K562 (cell line): ENCODE results near the gene GDF15. TPM values are rescaled to one million over a fixed set of nuclear protein-coding genes. Genes with fewer than 3 reads are reported as not detected.

ENCODE experiments used
- BRCA1 ChIP-seq, 2 experiments: fragments of 450-650 bp in 1 of 2; sonication (generic) in 1 of 2; formaldehyde crosslinking in 1 of 2; IDR thresholded peaks; 2 replicates each; pipeline versions ENCODE4 v1.5.0 to v1.6.1; 2017 to 2020; ENCODE audit warnings: mild to moderate bottlenecking in 1 of 2, missing genetic modification reagents in 1 of 2
- C11orf30 ChIP-seq: fragments of 450-650 bp; IDR thresholded peaks from 2 replicates; pipeline ENCODE4 v1.6.1; 2016; ENCODE audit warnings: low read depth, mild to moderate bottlenecking
- CREB1 ChIP-seq, 2 experiments: sonication (generic) in 1 of 2; formaldehyde crosslinking in 1 of 2; IDR thresholded peaks; 2 replicates each; pipeline versions ENCODE4 v1.6.1 to v1.8.0; 2012 to 2022; ENCODE audit warnings: inconsistent platforms in 1 of 2, mild to moderate bottlenecking in 1 of 2, missing genetic modification reagents in 1 of 2, moderate library complexity in 1 of 2
- FOXK1 ChIP-seq: sonication (generic); formaldehyde crosslinking; IDR thresholded peaks from 2 replicates; pipeline ENCODE4 v1.8.0; 2022; ENCODE audit warnings: missing genetic modification reagents, mild to moderate bottlenecking, borderline replicate concordance
- HDAC2 ChIP-seq: fragments of 450-650 bp; IDR thresholded peaks from 2 replicates; pipeline ENCODE4 v1.6.1; 2016; ENCODE audit warnings: mild to moderate bottlenecking
- L3MBTL2 ChIP-seq: fragments of 450-650 bp; IDR thresholded peaks from 2 replicates; pipeline ENCODE4 v1.6.1; 2016; ENCODE audit warnings: mild to moderate bottlenecking, moderate library complexity
- MBD1 ChIP-seq: fragments of 250-450 bp; sonication (Bioruptor Pico); IDR thresholded peaks from 2 replicates; pipeline ENCODE4 v1.8.0; 2022; ENCODE audit warnings: inconsistent platforms
- MTA3 ChIP-seq: fragments of 450-650 bp; formaldehyde crosslinking; IDR thresholded peaks from 2 replicates; pipeline ENCODE4 v1.6.1; 2017; ENCODE audit warnings: mild to moderate bottlenecking, borderline replicate concordance
- NFIC ChIP-seq: fragments of 450-650 bp; IDR thresholded peaks from 2 replicates; pipeline ENCODE4 v1.6.1; 2017; ENCODE audit warnings: mild to moderate bottlenecking, inconsistent platforms
- SOX6 ChIP-seq: fragments of 450-650 bp; IDR thresholded peaks from 2 replicates; pipeline ENCODE4 v1.6.1; 2014; ENCODE audit warnings: mild to moderate bottlenecking
- TCF7 ChIP-seq: sonication (generic); IDR thresholded peaks from 2 replicates; pipeline ENCODE4 v1.6.1; 2016; ENCODE audit warnings: antibody characterized with exemption, borderline replicate concordance
- TEAD2 ChIP-seq: fragments of 450-650 bp; IDR thresholded peaks from 2 replicates; pipeline ENCODE4 v1.6.1; 2016; ENCODE audit warnings: missing genetic modification characterization, control low read depth, missing compliant biosample characterization
- YBX1 ChIP-seq: fragments of 450-650 bp; IDR thresholded peaks from 2 replicates; pipeline ENCODE4 v1.7.1; 2016; ENCODE audit warnings: mild to moderate bottlenecking
- ZNF24 ChIP-seq: fragments of 450-650 bp; IDR thresholded peaks from 2 replicates; pipeline ENCODE4 v1.6.1; 2016
- ZNF589 ChIP-seq: fragments of 200-800 bp; sonication (Bioruptor generic); IDR thresholded peaks from 2 replicates; pipeline ENCODE4 v1.6.1; 2016; ENCODE audit warnings: low read depth, missing genetic modification characterization, missing compliant biosample characterization
- ZNF609 ChIP-seq: sonication (generic); formaldehyde crosslinking; IDR thresholded peaks from 2 replicates; pipeline ENCODE4 v1.8.1; 2023; ENCODE audit warnings: missing genetic modification reagents, mild to moderate bottlenecking, borderline replicate concordance
- ZNF639 ChIP-seq, 2 experiments: fragments of 200-800 bp in 1 of 2; sonication (Bioruptor generic) in 1 of 2; sonication (generic) in 1 of 2; formaldehyde crosslinking in 1 of 2; IDR thresholded peaks in 1 of 2; conservative IDR thresholded peaks in 1 of 2; 2 replicates each; pipeline versions ENCODE4 v1.5.0 to v1.6.1; 2016 to 2020; ENCODE audit warnings: missing compliant biosample characterization in 1 of 2, missing genetic modification characterization in 1 of 2, missing genetic modification reagents in 1 of 2
- ZNF76 ChIP-seq: fragments of 250-450 bp; sonication (Bioruptor Pico); IDR thresholded peaks from 2 replicates; pipeline ENCODE4 v1.4.0; 2020; ENCODE audit warnings: mild to moderate bottlenecking, moderate library complexity, borderline replicate concordance
- ZNF766 ChIP-seq: fragments of 200-800 bp; sonication (Bioruptor generic); conservative IDR thresholded peaks from 2 replicates; pipeline ENCODE4 v1.6.1; 2016; ENCODE audit warnings: missing genetic modification characterization, missing compliant biosample characterization
- polyA plus RNA-seq, 8 experiments: library from polyadenylated mRNA; depleted of rRNA in 4 of 8; stranded (reverse) in 5 of 8; unstranded in 3 of 8; fragments of >200 nt; fragmentation: Nextera tagmentation in 2 of 8; fragmentation: Illumina TruSeq in 1 of 8; extraction: Ambion mirVana in 2 of 8; extraction: Trizol in 1 of 8; gene quantifications; 2 replicates each; pipeline versions ENCODE4 v1.2.1 to v1.2.3, GENCODE V29; 2011 to 2014; ENCODE audit warnings: inconsistent platforms in 1 of 8, missing spikeins in 1 of 8
- total RNA-seq, 7 experiments: library from RNA; depleted of rRNA in 6 of 7; stranded (reverse); fragments of >200 nt in 6 of 7; fragmentation: Illumina TruSeq in 2 of 7; extraction: Trizol in 2 of 7; gene quantifications; 2 replicates each; pipeline versions ENCODE4 v1.2.1 to v1.2.3, GENCODE V29; 2011 to 2021; ENCODE audit warnings: low replicate concordance in 1 of 7

GDF15 gene
- total and polyA plus RNA-seq, 9 of the 15 experiments (the other 6 are each of a cell fraction or from before 2014, with no cell fraction given), result 2.3 to 82.4 (median 12.5) TPM

- TF ChIP-seq MBD1 (CRISPR knock-in tag), result no peak
- TF ChIP-seq ZNF609 (CRISPR knock-in tag), result peak; percentile 60; the same call in 1 of the 2 replicates
- peak; percentile 81 for TF ChIP-seq ZNF589 (CRISPR knock-in tag)
- peak; percentile 62 for TF ChIP-seq CREB1 (IDR thresholded peaks at IDR 0.05)
- peak; percentile 69 for TF ChIP-seq CREB1 (CRISPR knock-in tag; IDR thresholded peaks at IDR 0.05)
- peak; percentile 74 for TF ChIP-seq NFIC
- TF ChIP-seq MTA3, result 0 out of 2 replicates have a peak, but pooled peaks have one; percentile 22
- 0 out of 2 replicates have a peak, but pooled peaks have one; percentile 29 for TF ChIP-seq HDAC2
- TF ChIP-seq L3MBTL2, result peak; percentile 79
- peak; percentile 0; the same call in 1 of the 2 replicates for TF ChIP-seq TEAD2 (tag)
- TF ChIP-seq BRCA1 (IDR thresholded peaks at IDR 0.05), result no peak
- no peak for TF ChIP-seq BRCA1 (CRISPR knock-in tag; IDR thresholded peaks at IDR 0.05)
- 0 out of 2 replicates have a peak, but pooled peaks have one; percentile 3 for TF ChIP-seq ZNF24
- TF ChIP-seq ZNF639 (CRISPR knock-in tag; conservative IDR thresholded peaks at IDR 0.05 in 1 of 2, IDR thresholded peaks at IDR 0.05 in 1 of 2), result no peak
- TF ChIP-seq TCF7, result no peak
- peak; percentile 84 for TF ChIP-seq C11orf30
- TF ChIP-seq YBX1, result no peak
- peak; percentile 88 for TF ChIP-seq SOX6
- TF ChIP-seq ZNF766 (CRISPR knock-in tag), result peak; percentile 69; the same call in 1 of the 2 replicates
- TF ChIP-seq FOXK1 (CRISPR knock-in tag), result no peak
- no peak for TF ChIP-seq ZNF76 (CRISPR knock-in tag)
Measured at GRCh38 chr19:18379803-18380747, 5.9 kb upstream of the GDF15 start (continued).
